Type B pancreatic cell (in vitro differentiated cells): ENCODE results near the gene PTPN12. TPM values are rescaled to one million over a fixed set of nuclear protein-coding genes. Genes with fewer than 3 reads are reported as not detected.
A peak's percentile ranks its signal among the peaks of the same experiment; 100 is the strongest.

Source experiments
- DNase-seq: peaks from one replicate; pipeline ENCODE4 v3.0.0; 2021; ENCODE audit warnings: mixed read lengths; ENCODE audit not compliant: unreplicated experiment; ENCODE audit errors: extremely low spot score
- H3K27ac Mint-ChIP-seq: 2 replicates; pipeline ENCODE4 v1.8.0; 2021; ENCODE audit warnings: mild to moderate bottlenecking, mixed read lengths
- H3K27me3 Mint-ChIP-seq: 2 replicates; pipeline ENCODE4 v1.8.0; 2021; ENCODE audit warnings: mixed read lengths
- H3K36me3 Mint-ChIP-seq: 2 replicates; pipeline ENCODE4 v1.8.0; 2021; ENCODE audit warnings: mixed read lengths
- H3K4me1 Mint-ChIP-seq: one replicate; pipeline ENCODE4 v1.8.0; 2021; ENCODE audit warnings: mixed read lengths; ENCODE audit not compliant: unreplicated experiment
- H3K4me3 Mint-ChIP-seq: 2 replicates; pipeline ENCODE4 v1.8.0; 2021; ENCODE audit warnings: mild to moderate bottlenecking, mixed read lengths
- H3K9me3 Mint-ChIP-seq: 2 replicates; pipeline ENCODE4 v1.8.0; 2021; ENCODE audit warnings: mixed read lengths
- long read RNA-seq: library from polyadenylated mRNA; unstranded; transcript quantifications from one replicate; pipeline ENCODE4 v2.0.0, GENCODE V29; 2020
- total RNA-seq: library from RNA; stranded (reverse); gene quantifications from 2 replicates; pipeline ENCODE4 v1.2.1, GENCODE V29; 2021; ENCODE audit warnings: low replicate concordance
- TF ChIP-seq, protein P1 (sequence below): fragments of 200-600 bp; sonication (generic); conservative IDR thresholded peaks from 2 replicates; pipeline ENCODE4 v1.5.0; 2021; ENCODE audit warnings: antibody characterized with exemption, mild to moderate bottlenecking

Gene PTPN12
- 69.1 and 76.7 TPM in 2 replicates for total RNA-seq
- long read RNA-seq, partial matches to known transcripts, result 21 of 24 reads
- long read RNA-seq, other reads (novel, unspliced or antisense), result 2 of 24 reads

DNA sequence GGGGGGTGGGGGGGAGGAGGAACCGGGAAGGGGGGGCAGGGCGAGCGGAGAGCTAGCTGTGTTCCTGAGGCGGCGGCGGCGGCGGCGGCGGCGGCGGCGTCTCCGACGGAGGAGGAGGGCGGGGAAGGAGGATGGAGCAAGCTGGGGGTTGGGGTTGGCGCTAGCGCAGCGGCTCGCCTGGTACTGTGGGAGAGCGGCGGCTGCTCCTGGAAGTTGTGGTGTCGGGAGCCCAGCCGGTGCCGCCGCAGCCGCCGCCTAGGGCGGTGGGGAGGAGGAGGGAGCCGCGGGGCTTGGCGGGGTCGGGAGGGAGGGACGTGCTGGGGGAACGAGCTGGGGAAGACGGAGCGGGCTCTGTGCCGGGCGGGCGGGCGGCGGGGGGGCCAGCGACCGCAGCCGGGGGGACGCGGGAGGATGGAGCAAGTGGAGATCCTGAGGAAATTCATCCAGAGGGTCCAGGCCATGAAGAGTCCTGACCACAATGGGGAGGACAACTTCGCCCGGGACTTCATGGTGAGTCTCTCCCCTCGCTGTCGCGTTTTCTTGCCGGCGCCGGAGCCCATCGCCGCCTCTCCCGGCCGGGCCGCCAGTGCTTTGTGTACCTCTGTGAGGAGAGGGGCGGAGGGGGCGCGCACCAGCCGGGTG lies at the start of gene PTPN12:
Gene PTPN12 (plus strand): TSS at position 160 of the 642 bp plus-strand sequence. CDS start 252 bp downstream, at position 412.
- Mint-ChIP-seq H3K36me3 (peaks cover under 1% of the 10 kb centered on the region), H3K4me1 (peaks cover 27% of the 10 kb centered on the region), H3K9me3 (no peaks in the 10 kb centered on the region), H3K27me3 (no peaks in the 10 kb centered on the region), H3K27ac (peak within 1 kb of the TSS; percentile 96), H3K4me3 (peak within 1 kb of the TSS; percentile 97)
- TF ChIP-seq, protein P1, sequence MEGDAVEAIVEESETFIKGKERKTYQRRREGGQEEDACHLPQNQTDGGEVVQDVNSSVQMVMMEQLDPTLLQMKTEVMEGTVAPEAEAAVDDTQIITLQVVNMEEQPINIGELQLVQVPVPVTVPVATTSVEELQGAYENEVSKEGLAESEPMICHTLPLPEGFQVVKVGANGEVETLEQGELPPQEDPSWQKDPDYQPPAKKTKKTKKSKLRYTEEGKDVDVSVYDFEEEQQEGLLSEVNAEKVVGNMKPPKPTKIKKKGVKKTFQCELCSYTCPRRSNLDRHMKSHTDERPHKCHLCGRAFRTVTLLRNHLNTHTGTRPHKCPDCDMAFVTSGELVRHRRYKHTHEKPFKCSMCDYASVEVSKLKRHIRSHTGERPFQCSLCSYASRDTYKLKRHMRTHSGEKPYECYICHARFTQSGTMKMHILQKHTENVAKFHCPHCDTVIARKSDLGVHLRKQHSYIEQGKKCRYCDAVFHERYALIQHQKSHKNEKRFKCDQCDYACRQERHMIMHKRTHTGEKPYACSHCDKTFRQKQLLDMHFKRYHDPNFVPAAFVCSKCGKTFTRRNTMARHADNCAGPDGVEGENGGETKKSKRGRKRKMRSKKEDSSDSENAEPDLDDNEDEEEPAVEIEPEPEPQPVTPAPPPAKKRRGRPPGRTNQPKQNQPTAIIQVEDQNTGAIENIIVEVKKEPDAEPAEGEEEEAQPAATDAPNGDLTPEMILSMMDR, result no peak
- DNase-seq, result peak; percentile 72

DNA sequence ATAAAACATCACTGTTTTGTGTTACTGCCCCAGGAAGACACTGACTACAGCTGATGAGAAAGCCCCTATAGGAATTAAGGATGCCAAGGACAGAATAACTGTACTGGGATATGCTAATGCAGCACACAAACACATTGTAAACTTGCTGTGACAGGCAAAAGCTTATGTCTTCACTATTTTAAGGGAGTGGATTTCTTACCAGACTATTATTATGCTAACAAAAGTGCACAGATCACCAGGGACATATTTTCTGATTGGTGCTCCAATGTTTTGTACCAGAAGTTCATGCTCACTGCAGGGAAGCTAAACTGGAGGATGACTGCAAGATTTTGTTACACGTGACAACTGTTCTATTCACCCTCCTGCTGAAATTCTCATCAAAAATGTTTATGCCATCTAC lies 48.1 kb upstream of the PTPN12 start:
- no peak overlapping the region for H3K4me3 Mint-ChIP-seq
- peaks cover 4% of the 10 kb centered on the region for H3K9me3 Mint-ChIP-seq
- TF ChIP-seq, protein P1, result no peak
- H3K4me1 Mint-ChIP-seq, result no peaks in the 10 kb centered on the region
- H3K36me3 Mint-ChIP-seq, result no peaks in the 10 kb centered on the region
- no peak for DNase-seq
- H3K27ac Mint-ChIP-seq, result no peak overlapping the region
- H3K27me3 Mint-ChIP-seq, result no peaks in the 10 kb centered on the region

DNA sequence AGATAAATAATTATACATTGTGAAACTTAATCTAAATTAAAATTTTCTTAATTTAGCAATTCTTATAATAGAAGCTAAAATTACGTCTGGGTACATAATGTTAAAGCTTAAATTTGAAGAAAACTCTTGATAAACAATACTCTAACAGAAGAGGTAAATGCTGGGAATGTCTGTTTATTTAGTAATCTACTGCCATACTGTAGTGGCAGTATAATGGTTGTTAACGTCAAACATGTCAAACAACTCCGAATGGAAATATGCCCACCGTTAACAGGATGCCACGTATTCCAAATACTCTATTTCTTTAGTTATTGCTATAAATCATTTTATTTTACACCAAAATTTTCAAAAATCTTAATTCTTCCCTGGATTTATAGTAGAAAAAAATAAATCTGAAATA lies 40.0 kb upstream of the PTPN12 start:
- no peak for DNase-seq
- Mint-ChIP-seq H3K36me3 (no peaks in the 10 kb centered on the region), H3K4me1 (no peaks in the 10 kb centered on the region), H3K4me3 (no peak overlapping the region), H3K27ac (no peak overlapping the region), H3K9me3 (peaks cover 4% of the 10 kb centered on the region), H3K27me3 (no peaks in the 10 kb centered on the region)
- TF ChIP-seq, protein P1, result no peak

DNA sequence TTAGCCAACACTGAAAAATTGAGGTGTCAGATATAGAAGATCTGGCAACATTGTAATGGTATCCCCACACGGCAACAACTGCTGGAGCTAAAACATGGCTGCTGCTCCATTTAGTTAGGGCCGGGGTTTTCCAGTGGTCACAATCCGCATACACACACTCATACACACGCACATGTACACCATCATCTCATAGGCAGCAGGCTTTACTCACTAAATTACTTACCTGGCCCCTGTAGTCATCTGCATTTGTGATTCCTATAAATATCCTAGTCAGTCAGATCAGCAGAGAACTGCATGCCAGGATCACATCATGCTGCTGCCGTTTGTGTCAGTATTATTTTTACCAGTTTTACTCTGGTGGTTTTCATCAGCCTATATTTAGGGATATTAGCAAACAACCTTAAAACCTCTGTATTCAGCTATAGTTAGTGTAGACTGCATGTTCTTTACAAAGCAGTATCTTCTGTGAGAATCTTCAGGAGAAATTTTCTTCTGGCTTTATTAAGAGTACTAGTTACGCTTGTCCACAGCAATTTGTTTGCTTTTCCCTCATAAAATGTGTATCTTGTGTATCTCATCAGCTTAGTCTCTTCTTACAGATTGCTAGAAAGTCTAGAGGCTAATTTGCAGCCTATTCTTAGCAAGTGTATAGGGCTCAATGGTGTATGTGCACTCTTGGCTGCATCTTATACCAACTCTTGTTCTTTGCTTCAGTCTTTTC lies 38.3 kb upstream of the PTPN12 start:
- Mint-ChIP-seq H3K4me1 (no peaks in the 10 kb centered on the region), H3K4me3 (no peak overlapping the region), H3K36me3 (no peaks in the 10 kb centered on the region), H3K27me3 (no peaks in the 10 kb centered on the region), H3K9me3 (no peaks in the 10 kb centered on the region), H3K27ac (no peak overlapping the region)
- TF ChIP-seq, protein P1, result no peak
- DNase-seq, result no peak

DNA sequence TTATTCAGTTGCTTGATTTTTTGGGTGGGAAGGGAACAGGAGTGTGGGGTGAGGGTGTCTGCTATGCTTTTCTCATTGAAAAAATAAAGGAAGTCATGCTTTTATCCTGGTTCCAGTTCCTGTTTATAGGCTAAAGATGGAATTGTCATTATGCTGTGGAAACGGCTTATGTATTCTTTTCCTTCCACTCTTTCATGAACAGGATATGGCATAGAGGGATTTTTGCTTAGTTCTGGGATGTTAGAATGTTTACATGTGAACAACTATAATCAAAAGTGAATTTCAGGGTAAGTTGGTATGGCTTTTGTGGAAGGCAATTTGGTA lies 35.9 kb upstream of the PTPN12 start:
- no peak for DNase-seq
- H3K27ac Mint-ChIP-seq, result no peak overlapping the region
- H3K27me3 Mint-ChIP-seq, result no peaks in the 10 kb centered on the region
- H3K9me3 Mint-ChIP-seq, result no peaks in the 10 kb centered on the region
- TF ChIP-seq, protein P1, result no peak
- no peak overlapping the region for H3K4me3 Mint-ChIP-seq
- H3K36me3 Mint-ChIP-seq, result no peaks in the 10 kb centered on the region
- H3K4me1 Mint-ChIP-seq, result no peaks in the 10 kb centered on the region
